Liver (tissue), 3 donors: ENCODE data around the gene MRC2.
"Not testable (repeated sequence)": the region's sequence is repeated elsewhere in the genome, so short reads cannot be mapped to it uniquely, and the experiment has no call there.

Source experiments
- ATF3 ChIP-seq: IDR thresholded peaks from 2 replicates; pipeline ENCODE4 v1.6.1; 2016; ENCODE audit warnings: antibody characterized with exemption
- CTCF ChIP-seq: fragments of 150-350 bp; IDR thresholded peaks from 2 replicates; pipeline ENCODE4 v1.5.1; 2017; ENCODE audit warnings: improper control_type of control experiment, low read depth, low read length; ENCODE audit not compliant: missing input control
- EGR1 ChIP-seq, 2 donors: IDR thresholded peaks; 2 replicates each; pipeline ENCODE4 v1.6.1; 2016 to 2018; ENCODE audit warnings: antibody characterized with exemption in 2 of 2, low read depth in 2 of 2
- FOXA1 ChIP-seq: IDR thresholded peaks from 2 replicates; pipeline ENCODE4 v1.6.1; 2016; ENCODE audit warnings: antibody characterized with exemption
- REST ChIP-seq: IDR thresholded peaks from 2 replicates; pipeline ENCODE4 v1.6.1; 2016; ENCODE audit warnings: antibody characterized with exemption, mild to moderate bottlenecking
- YY1 ChIP-seq: IDR thresholded peaks from 2 replicates; pipeline ENCODE4 v1.6.1; 2016; ENCODE audit warnings: antibody characterized with exemption, mild to moderate bottlenecking
- donor health status: healthy.
- donor health status: healthy.

GRCh38 chr17:62612289-62612688 is 15.2 kb upstream of the MRC2 start:
- TF ChIP-seq CTCF; YY1; REST; ATF3; FOXA1; EGR1 (IDR thresholded peaks at IDR 0.05; ENCODE audit: low read depth in 2 of 2): not testable (repeated sequence)
